ENCODE results near the gene BOLA3.

GRCh38 chr2:74162951-74163350 is 15.2 kb upstream of the BOLA3 start:
- TF ChIP-seq ZNF248 (tag by site-specific recombination; IDR thresholded peaks at IDR 0.05) (no peak), ZBTB8A (tag by site-specific recombination; IDR thresholded peaks at IDR 0.05) (no peak), REST (tag by site-specific recombination; IDR thresholded peaks at IDR 0.05) (no peak), ZNF266 (tag by site-specific recombination; IDR thresholded peaks at IDR 0.05; ENCODE audit: low read depth) (no peak), GLIS1 (tag by site-specific recombination; IDR thresholded peaks at IDR 0.05) (no peak), TRIM28 (IDR thresholded peaks at IDR 0.05; ENCODE audit: borderline replicate concordance, low read length) (no peak)
- TF ChIP-seq, protein P1, sequence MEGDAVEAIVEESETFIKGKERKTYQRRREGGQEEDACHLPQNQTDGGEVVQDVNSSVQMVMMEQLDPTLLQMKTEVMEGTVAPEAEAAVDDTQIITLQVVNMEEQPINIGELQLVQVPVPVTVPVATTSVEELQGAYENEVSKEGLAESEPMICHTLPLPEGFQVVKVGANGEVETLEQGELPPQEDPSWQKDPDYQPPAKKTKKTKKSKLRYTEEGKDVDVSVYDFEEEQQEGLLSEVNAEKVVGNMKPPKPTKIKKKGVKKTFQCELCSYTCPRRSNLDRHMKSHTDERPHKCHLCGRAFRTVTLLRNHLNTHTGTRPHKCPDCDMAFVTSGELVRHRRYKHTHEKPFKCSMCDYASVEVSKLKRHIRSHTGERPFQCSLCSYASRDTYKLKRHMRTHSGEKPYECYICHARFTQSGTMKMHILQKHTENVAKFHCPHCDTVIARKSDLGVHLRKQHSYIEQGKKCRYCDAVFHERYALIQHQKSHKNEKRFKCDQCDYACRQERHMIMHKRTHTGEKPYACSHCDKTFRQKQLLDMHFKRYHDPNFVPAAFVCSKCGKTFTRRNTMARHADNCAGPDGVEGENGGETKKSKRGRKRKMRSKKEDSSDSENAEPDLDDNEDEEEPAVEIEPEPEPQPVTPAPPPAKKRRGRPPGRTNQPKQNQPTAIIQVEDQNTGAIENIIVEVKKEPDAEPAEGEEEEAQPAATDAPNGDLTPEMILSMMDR (tag by site-specific recombination; IDR thresholded peaks at IDR 0.05): no peak
- TF ChIP-seq, protein P2, sequence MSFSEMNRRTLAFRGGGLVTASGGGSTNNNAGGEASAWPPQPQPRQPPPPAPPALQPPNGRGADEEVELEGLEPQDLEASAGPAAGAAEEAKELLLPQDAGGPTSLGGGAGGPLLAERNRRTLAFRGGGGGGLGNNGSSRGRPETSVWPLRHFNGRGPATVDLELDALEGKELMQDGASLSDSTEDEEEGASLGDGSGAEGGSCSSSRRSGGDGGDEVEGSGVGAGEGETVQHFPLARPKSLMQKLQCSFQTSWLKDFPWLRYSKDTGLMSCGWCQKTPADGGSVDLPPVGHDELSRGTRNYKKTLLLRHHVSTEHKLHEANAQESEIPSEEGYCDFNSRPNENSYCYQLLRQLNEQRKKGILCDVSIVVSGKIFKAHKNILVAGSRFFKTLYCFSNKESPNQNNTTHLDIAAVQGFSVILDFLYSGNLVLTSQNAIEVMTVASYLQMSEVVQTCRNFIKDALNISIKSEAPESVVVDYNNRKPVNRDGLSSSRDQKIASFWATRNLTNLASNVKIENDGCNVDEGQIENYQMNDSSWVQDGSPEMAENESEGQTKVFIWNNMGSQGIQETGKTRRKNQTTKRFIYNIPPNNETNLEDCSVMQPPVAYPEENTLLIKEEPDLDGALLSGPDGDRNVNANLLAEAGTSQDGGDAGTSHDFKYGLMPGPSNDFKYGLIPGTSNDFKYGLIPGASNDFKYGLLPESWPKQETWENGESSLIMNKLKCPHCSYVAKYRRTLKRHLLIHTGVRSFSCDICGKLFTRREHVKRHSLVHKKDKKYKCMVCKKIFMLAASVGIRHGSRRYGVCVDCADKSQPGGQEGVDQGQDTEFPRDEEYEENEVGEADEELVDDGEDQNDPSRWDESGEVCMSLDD (tag by site-specific recombination; IDR thresholded peaks at IDR 0.05): no peak
- TF ChIP-seq, protein P3, sequence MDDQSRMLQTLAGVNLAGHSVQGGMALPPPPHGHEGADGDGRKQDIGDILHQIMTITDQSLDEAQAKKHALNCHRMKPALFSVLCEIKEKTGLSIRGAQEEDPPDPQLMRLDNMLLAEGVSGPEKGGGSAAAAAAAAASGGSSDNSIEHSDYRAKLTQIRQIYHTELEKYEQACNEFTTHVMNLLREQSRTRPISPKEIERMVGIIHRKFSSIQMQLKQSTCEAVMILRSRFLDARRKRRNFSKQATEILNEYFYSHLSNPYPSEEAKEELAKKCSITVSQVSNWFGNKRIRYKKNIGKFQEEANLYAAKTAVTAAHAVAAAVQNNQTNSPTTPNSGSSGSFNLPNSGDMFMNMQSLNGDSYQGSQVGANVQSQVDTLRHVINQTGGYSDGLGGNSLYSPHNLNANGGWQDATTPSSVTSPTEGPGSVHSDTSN (CRISPR knock-in tag; IDR thresholded peaks at IDR 0.05): no peak
